NCI-H2196 treated with DMSO at 0.1 percent for 48 hours (cell line): ENCODE data around the gene MLYCD.

ENCODE experiments used
- DNase-seq: peaks from one replicate; lab custom pipeline; 2025; ENCODE audit not compliant: unreplicated experiment; lab: John Stamatoyannopoulos, UW

The MLYCD gene

DNA sequence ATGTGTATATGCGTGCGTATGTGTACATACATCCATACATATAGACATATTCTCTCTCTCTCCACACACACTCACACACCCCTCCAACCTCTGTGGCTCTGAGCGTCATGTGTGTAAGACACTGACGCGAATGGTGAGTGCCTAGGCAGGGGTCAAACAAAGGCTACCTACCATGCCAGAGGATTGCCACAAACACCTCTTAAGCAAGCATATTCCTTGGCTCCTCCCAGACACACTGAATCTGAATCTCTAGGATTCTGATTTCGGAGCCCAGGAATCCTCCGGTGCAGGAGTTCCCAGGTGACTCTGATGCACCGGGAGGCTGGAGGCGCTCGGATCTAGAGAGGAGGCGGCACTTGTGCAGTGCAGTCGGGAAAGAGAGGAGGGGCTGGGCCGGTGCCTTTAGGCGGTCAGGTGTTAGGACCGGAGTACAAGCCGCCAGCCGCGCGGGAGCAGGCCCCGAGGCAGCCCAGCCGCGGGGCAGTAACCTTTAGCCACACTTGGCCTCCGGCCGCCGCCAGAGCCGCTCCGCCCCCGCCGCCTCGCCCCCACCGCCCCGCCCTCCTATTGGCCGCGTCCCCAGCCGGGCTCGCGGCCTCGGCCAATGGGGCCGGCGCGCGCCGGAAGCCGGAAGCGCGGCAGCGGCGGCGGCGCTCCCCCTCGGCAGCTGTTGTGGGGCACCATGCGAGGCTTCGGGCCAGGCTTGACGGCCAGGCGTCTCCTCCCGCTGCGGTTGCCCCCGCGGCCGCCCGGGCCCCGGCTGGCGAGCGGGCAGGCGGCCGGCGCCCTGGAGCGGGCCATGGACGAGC is at the start of gene MLYCD:
Gene MLYCD (plus strand): TSS at position 653 of the 809 bp plus-strand sequence. CDS start 30 bp downstream, at position 683.
- peak; percentile 50 for DNase-seq

DNA sequence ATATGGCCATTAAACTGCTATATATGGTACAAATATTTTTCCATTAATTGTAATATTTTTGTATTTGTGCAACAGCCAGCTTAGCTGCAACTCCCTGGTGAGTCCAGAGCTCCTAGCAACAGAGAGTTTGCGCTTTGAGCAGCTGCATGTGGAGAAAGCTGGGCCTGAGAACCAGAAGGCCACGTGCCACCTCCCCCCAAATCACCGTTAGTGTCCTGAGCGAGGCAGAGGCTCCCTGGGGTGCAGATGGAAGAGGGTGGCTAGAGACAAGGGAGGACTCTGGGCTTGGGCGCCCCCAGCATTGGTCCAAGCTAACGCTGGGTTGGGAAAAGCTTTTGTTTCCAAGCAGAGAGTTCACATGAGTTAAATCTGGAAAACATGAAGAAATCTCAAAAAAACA is 49.5 kb upstream of the MLYCD start:
- no peak for DNase-seq

DNA sequence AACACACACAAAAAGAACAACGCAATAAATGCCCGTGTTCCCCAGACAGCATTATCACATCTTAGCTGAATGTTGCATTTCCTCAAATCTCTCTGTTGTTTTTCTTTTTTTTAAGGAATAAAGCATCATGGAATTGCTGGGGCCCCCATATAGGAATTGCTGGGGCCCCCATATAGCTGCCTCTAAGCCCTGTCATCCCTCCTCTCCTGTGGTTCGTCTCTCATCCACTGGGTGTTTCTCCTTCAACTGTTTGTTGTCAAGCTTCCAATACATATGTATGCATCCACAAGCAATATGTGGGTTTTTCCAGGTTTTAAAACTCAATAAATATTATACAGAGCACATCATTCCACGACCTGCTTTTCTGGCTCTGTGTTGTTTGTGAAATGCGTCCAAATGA is 48.0 kb upstream of the MLYCD start:
- DNase-seq: no peak

DNA sequence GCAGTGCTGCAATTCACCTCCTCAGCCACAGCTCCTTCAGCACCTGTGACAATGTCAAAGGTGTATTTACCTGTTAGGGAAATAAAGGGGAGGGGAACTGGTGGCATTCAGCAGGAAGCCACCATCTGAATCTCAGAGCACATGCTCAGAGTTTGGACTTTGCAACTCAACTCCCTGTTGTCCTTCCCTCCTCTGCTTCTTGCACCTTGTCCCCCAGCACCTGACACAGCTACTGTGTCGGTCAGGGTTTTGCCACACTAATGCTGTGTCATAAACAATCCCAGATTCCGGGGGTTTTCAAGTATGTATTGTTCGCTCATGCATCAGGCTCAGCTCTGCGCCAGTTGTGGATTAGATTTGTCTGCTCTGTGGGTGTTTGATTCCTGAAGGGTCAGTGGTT is 47.4 kb upstream of the MLYCD start:
- no peak for DNase-seq

DNA sequence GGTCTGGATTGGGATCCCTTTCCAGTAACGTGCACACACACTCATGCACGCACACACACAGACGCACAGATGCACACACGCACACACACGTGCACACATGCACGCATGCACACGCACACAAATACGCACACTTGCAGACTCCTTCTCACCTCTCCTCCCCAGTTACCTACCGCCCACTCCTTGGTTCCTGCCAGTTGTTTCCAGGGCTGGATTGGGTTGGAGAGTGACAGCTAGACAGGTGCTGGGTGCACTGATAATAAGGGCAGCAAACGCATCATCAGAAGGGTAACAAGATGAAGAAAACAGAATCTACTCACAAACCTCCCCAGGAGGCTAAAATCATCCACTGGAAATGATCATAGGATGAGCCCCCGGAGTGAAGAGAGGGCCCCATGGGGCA is 46.1 kb upstream of the MLYCD start:
- no peak for DNase-seq

DNA sequence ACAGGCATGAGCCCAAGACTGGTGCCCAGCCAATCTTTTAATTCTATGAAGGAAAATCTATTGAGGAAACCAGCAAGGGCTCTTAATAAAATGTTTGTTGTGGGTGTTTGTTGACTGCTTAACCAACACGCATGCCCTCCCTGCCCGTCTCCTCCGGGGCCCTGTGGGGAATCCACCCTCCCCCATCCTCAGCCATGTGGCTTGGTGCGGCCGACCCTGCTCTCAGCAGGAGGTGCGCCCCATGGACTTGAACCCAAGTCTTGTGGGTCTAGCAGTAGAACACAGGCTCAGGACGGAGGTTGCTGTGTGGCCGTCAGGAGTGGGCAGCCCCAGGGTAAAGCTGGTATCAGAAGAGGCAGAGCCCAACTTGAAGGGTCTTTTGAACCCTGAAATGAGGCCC is 45.1 kb upstream of the MLYCD start:
- no peak for DNase-seq

DNA sequence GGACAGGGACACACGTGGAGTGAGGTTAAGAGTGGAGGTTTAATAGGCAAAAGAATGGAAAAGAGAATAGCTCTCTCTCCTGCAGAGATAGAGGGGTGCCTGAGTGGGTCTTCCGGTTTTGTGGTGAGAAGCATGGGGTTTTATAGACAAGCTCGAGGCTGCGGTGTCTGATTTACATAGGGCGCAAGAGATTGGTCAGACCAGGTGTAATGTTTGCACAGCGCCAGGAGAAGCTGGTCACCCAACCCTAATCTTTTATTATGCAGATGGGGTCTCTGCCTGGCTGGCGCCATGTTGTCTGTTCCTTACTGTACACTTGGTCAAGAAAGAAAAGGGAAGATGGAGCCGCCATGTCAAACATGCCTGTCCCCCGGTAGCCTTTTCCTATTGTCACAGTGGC is 44.5 kb upstream of the MLYCD start:
- no peak for DNase-seq

DNA sequence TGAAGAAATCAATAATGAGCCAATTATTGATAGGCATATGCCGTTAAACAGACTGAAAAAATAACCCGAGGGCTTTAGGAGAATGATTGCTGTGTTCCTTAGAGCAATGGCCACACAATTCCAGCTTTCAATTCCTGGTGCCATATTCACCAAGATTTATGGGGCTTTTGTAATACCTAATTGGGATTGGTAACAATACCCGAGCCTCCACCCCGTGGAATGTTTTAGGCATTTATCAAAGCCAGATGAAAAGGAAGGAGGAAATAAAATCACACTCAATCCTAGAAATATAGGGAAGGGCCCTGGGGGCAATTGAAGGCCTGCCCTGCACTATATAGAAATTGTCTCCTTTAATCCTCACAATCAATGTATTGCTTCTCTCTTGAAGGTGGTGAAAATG is 42.1 kb upstream of the MLYCD start:
- no peak for DNase-seq

DNA sequence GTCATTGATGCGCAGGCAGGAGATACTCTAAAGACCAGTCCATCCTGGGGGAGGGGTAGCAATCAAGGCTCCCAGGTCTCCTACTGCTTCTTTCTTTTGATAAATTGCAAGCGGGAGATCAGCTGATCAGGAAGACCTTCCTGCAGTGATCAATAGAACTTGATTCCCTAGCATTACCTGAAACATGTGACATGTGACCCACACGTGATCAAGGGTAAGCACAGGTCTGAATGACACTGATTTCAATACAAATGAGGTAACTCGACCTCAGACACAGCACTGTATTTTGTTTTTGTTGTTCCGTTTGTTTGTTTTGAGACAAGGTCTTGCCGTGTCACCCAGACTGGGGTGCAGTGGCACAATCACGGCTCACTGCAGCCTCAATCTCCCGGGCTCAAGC is 39.6 kb upstream of the MLYCD start:
- DNase-seq: no peak

DNA sequence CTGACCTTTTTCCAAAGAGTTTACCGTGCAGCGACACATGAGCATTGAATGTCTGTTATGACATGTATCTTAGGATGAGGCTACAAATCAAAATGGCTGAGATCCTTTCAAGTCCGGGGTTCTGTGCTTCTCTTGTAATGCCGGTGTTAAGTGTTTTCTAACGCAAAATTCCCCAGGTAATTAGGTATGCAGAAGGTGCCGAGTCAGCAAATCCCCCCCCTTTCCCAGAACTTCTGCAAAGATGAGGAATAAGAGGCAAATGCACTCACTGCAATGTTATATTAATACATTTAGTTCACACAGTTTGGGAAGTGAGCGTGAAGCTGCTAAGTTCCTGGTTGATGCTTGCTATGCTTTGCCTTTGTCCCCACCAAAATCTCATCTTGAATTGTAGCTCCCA is 36.3 kb upstream of the MLYCD start:
- no peak for DNase-seq

DNA sequence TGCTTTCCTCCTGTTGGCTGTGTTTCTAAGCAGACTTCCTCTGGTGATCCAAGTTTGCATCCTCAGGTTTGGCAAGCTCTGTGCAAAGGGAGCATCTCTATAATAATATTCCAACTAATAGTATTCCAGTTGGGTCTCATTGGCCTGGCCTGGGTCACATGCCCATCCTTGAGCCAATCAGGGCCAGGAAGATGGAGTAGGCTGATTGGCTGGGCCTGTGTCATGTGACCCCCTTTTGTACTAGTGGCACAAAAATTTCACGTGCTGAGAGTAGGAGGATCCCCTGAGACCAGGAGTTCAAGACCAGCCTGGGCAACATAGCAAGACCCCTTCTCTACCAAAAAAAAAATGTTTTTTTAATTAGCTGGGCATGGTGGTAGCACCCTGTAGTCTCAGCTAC is 35.2 kb upstream of the MLYCD start:
- DNase-seq: no peak

DNA sequence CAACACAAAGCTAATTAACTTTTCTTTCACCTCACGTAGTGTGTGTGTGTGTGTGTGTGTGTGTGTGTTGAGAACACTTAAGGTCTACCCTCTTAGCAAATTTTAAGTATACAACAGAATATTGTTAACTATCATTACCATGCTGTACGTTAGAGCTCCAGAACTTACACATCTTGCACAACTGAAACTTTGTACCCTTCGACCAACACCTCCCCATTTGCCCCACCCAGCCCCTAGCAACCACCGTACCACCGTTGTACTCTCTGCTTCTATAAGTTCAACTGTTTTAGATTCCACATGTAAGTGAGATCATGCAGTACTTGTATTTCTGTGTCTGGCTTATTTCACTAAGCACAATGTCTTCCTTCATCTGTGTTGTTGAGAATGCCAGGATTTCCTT is 28.1 kb upstream of the MLYCD start:
- no peak for DNase-seq

DNA sequence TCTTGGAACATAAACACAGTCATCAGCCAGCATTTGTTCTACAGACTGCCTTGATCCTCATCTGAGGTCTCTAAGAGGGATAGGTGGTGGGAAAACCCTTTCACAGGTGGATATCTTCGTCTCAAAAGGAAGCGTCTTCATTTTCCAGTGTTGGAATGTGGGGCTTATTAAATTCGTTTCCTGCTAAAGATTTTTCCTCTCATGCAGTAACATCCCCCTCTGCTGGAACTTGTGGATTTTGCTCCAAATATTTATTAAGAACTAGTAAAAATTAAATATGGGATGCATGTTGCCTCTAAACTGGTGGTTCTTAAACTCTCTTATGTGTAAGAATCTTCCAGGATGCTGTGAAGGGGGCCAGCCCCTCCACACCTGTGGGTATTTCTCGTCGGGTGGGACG is 20.1 kb upstream of the MLYCD start:
- no peak for DNase-seq

DNA sequence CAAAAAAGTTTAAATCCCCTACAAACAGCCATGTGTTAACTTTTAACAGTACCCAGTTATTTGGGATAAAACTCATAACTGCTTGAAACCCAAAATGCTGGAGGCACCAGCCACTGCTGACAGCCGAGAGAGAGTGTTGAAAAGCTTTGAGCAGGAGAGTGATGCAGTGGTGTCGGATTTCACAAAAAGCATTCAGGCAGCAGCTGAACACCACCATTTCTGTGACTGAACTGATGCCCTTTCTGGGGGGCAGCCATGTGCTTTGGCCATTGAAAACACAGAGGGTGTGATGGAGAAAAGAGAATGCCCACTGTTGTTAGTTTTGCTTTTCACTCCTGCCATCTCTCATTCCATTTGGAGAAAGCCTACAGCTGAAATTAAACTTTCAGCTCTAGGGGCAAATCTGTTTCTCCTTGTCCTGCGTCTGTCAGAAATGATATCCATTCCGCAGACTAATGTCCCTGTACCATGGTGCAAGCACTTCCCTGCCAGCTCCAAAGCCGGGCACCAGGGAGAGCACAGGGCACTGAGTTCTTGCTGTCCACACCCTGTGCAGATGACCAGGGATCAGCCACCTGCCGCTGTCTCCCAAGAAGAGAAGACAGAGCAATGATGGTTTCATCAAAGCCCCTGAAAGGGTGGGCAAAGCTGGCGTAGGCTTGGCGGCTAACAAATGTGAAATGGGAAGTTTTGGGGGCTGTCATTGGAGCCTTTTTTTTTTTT is 16.6 kb upstream of the MLYCD start:
- no peak for DNase-seq

DNA sequence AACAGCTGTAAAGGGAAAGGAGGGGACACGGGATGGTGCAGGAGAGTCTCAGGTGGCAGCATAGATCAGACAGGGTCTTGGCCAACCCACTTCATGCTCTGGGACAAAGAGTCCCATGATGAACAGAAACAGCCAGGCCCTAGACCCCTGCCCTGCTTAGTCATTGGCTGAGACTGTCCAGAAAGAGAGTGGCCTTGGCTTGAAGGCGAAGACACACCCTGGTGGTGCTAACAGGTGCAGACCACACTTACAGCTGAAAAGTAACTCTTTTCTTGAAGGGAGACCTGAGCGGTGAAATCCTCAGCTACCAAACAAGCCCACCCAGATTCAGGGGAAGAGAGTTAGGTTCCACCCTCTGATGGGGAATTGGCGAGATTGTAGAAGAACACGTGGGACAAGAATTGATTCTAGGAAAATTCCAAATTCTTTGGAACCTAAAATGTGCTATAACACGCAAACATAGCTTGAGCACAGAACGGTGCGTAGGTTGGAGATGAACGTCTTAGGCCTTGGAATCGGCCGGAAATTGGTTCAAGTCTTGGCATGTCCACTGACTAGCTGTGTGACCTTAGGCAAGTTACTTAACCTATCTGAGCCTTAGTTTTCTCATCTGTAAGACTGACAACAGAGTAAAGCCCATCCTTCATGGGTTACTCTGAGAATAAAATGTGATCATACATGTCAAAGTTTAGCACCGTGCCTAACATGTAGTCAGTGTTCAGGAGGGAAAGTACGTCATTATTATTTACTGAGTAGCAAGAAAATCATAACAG is 12.5 kb upstream of the MLYCD start:
- DNase-seq: no peak

DNA sequence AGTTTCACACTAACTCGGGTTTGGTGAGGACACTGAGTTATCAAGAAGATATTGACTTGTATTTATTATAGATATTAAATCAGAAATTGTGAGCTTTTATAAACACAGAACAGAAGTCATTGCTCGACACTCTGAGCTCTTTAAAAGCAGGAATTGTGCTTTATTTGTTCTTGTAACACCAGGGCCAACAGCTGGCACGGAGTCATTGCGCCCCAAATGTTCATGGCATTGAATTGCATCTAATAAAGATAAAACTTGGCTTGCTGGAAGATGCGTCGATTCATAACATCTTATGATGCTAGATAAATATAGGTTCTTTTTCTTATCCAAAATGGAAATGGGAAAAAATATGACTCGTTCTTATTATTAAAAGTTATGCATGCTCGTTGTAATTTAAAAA is 11.8 kb upstream of the MLYCD start:
- no peak for DNase-seq

DNA sequence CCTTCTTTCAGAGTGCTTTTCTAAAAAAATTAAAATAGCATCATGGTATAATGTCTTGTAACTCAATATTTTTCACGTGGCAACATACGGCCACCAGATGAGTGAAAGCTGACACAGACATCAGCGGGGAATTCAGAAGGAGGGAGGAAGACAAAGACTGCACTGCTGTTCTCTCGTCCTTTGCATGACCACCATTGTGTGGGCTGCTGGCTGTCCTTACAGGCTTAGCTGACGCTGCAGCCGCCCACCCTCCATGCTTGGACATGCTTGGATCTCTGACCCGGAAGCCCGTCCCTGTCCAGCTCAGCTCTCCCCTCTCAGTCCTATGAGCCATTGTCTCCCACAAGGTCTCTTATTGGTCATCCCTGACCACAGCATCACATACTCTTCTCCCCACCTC is 11.4 kb upstream of the MLYCD start:
- no peak for DNase-seq

DNA sequence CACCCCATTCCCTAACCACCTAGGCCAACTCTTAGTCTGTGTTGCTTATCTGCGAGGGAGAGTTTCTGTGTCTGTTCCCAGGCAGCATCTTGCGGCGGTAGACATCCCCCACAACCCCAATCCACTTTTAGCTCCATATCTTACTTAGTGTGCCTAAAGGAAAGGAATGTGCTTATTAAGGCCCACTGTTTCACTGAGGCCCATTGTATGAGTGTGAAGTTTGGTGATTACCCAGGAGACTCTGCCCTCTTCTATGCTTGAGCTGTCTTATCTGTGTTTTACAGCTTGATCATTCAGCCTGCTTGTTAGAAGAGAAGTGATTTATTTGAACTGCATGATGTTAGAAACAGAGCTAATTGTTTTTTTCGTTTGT is 10.3 kb upstream of the MLYCD start:
- DNase-seq: no peak

DNA sequence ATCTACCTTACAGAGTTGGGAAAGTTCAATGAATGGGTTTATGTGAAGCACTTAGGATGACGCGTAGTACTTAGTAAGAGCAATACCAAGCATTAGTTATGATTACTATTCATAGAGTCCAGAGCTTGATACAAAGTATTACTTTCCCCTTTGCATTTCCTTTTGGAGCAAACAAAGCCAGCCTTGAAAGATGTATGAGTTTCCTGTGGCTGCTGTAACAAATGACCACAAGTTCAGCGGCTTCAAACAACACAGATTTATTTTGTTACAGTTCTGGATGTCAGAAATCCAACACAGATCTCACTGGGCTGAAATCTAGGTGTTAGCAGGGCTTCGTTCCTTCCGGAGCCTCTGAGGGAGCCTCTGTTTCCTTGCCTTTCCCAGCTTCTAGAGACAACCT is 8.6 kb upstream of the MLYCD start:
- no peak for DNase-seq

DNA sequence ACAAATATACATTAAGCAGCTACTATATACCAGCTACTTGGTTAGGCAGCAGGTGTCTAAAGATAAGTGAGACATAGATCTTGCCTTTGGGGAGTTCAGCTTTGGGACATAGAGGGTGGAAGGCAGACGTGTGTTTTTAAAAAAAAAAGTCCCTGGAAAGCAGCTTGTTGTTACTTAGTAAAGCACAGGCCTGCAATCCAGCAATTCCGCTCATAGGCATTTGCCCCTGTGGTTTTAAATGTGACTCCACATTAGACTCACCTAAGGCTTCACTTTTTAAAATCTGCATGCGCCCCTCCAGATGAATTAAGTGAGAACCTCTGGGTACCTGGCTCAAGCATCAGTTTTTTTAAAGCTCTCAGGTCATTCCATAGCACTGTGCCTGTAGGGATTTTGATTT is 7.2 kb upstream of the MLYCD start:
- DNase-seq: no peak

DNA sequence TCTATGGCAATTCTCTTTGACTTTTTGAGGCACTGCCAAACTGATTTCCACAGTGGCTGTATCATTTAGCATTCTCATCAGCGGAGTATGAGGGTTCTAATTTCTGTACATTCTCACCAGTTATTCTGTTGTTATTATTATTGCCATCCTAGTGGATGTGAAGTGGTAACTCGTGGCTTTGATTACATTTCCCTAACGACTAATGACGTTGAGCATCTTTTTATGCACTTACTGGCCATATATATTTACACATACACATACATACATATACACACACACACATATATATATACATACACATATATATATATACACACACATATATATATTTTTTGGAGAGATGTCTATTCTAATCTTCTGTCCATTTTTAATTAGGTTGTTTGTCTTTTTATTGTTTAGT is 3.7 kb upstream of the MLYCD start:
- no peak for DNase-seq

DNA sequence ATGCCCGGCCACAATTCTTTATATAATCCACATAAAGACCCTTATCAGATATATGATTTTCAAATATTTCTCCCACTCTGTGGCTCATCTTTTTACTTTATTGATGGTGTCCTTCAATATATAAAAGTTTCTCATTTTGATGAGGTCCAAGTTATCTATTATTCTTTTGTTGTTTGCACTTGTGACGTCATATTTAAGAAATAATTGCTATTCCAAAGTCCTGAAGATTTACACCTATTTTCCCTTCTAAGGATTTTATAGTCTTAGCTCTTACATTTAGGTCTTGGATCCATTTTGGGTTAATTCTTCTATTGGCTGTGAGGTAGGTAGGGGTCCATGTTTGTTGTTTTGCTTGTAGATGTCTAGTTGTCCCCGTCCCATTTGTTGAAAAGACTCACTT is 3.0 kb upstream of the MLYCD start:
- no peak for DNase-seq
